SK-N-SH treated with all-trans-retinoic acid at 6 μM for 48 hours (cell line): ENCODE data around the gene ATF5.

Experiments
- ATAC-seq: fragments of 200-7000 bp; cut with Tn5 transposase; 3 replicates; pipeline ENCODE4 v1.9.1; 2020; ENCODE audit warnings: mild to moderate bottlenecking, moderate library complexity
- BACH2 ChIP-seq: fragments of 250-450 bp; sonication (Bioruptor Pico); IDR thresholded peaks from 2 replicates; pipeline ENCODE4 v1.9.0; 2021; ENCODE audit warnings: mild to moderate bottlenecking, borderline replicate concordance
- CREB5 ChIP-seq: fragments of 250-450 bp; sonication (Bioruptor Pico); IDR thresholded peaks from 2 replicates; pipeline ENCODE4 v1.5.1; 2020; ENCODE audit warnings: low read depth, mild to moderate bottlenecking, moderate library complexity
- CSDC2 ChIP-seq: fragments of 250-450 bp; sonication (Bioruptor Pico); IDR thresholded peaks from 2 replicates; pipeline ENCODE4 v1.5.0; 2020; ENCODE audit warnings: mild to moderate bottlenecking, moderate library complexity
- CSRNP3 ChIP-seq: fragments of 250-450 bp; sonication (Bioruptor Pico); IDR thresholded peaks from 2 replicates; pipeline ENCODE4 v1.5.1; 2021; ENCODE audit warnings: mild to moderate bottlenecking, moderate library complexity
- ESRRG ChIP-seq: fragments of 250-450 bp; sonication (Bioruptor Pico); IDR thresholded peaks from 2 replicates; pipeline ENCODE4 v1.6.1; 2021; ENCODE audit warnings: mild to moderate bottlenecking
- GLIS3 ChIP-seq: fragments of 250-450 bp; sonication (Bioruptor Pico); IDR thresholded peaks from 2 replicates; pipeline ENCODE4 v1.5.0; 2020; ENCODE audit warnings: mild to moderate bottlenecking, moderate library complexity
- ISL1 ChIP-seq: fragments of 250-450 bp; sonication (Bioruptor Pico); IDR thresholded peaks from 2 replicates; pipeline ENCODE4 v2.1.2; 2022; ENCODE audit warnings: mild to moderate bottlenecking, moderate library complexity
- OSR1 ChIP-seq: fragments of 250-450 bp; sonication (Bioruptor Pico); IDR thresholded peaks from 2 replicates; pipeline ENCODE4 v1.8.0; 2022; ENCODE audit warnings: moderate library complexity, mild to moderate bottlenecking, inconsistent platforms
- PATZ1 ChIP-seq: fragments of 250-450 bp; sonication (Bioruptor Pico); IDR thresholded peaks from 2 replicates; pipeline ENCODE4 v1.8.0; 2020; ENCODE audit warnings: mild to moderate bottlenecking, moderate library complexity, borderline replicate concordance
- POU6F1 ChIP-seq: fragments of 250-450 bp; sonication (Bioruptor Pico); IDR thresholded peaks from 2 replicates; pipeline ENCODE4 v1.8.0; 2021; ENCODE audit warnings: low read depth, mild to moderate bottlenecking, moderate library complexity, borderline replicate concordance
- PPARA ChIP-seq: fragments of 250-450 bp; sonication (Bioruptor Pico); IDR thresholded peaks from 2 replicates; pipeline ENCODE4 v1.5.0; 2020; ENCODE audit warnings: mild to moderate bottlenecking, borderline replicate concordance
- RARB ChIP-seq: fragments of 250-450 bp; sonication (Bioruptor Pico); IDR thresholded peaks from 2 replicates; pipeline ENCODE4 v1.8.0; 2021; ENCODE audit warnings: mild to moderate bottlenecking, moderate library complexity
- SNAI2 ChIP-seq: fragments of 250-450 bp; sonication (Bioruptor Pico); IDR thresholded peaks from 2 replicates; pipeline ENCODE4 v1.5.0; 2020; ENCODE audit warnings: mild to moderate bottlenecking, moderate library complexity
- TCF4 ChIP-seq: fragments of 250-450 bp; sonication (Bioruptor Pico); IDR thresholded peaks from 2 replicates; pipeline ENCODE4 v1.8.0; 2021; ENCODE audit warnings: mild to moderate bottlenecking, moderate library complexity, borderline replicate concordance
- TOX ChIP-seq: fragments of 250-450 bp; sonication (Bioruptor Pico); IDR thresholded peaks from 2 replicates; pipeline ENCODE4 v1.8.0; 2021; ENCODE audit warnings: mild to moderate bottlenecking, moderate library complexity, borderline replicate concordance
- TSHZ2 ChIP-seq: fragments of 250-450 bp; sonication (Bioruptor Pico); IDR thresholded peaks from 2 replicates; pipeline ENCODE4 v1.5.0; 2020; ENCODE audit warnings: mild to moderate bottlenecking, moderate library complexity
- ZC3H10 ChIP-seq: fragments of 250-450 bp; sonication (Bioruptor Pico); IDR thresholded peaks from 2 replicates; pipeline ENCODE4 v1.5.1; 2021; ENCODE audit warnings: mild to moderate bottlenecking, moderate library complexity
- ZFP3 ChIP-seq: fragments of 250-450 bp; sonication (Bioruptor Pico); IDR thresholded peaks from 2 replicates; pipeline ENCODE4 v1.5.0; 2020; ENCODE audit warnings: mild to moderate bottlenecking, moderate library complexity
- ZFP30 ChIP-seq: fragments of 450-650 bp; formaldehyde crosslinking; IDR thresholded peaks from 2 replicates; pipeline ENCODE4 v1.5.0; 2022; ENCODE audit warnings: mild to moderate bottlenecking, moderate library complexity
- ZNF565 ChIP-seq: fragments of 450-650 bp; formaldehyde crosslinking; conservative IDR thresholded peaks from 2 replicates; pipeline ENCODE4 v1.5.0; 2020; ENCODE audit warnings: low read depth, mild to moderate bottlenecking, moderate library complexity
- ZNF70 ChIP-seq: fragments of 450-650 bp; formaldehyde crosslinking; IDR thresholded peaks from 2 replicates; pipeline ENCODE4 v1.5.0; 2020; ENCODE audit warnings: mild to moderate bottlenecking, moderate library complexity
- ZNF8 ChIP-seq: fragments of 450-650 bp; formaldehyde crosslinking; IDR thresholded peaks from 2 replicates; pipeline ENCODE4 v1.5.0; 2020; ENCODE audit warnings: mild to moderate bottlenecking, moderate library complexity

The ATF5 gene

GRCh38 chr19:49950956-49951526, 22.0 kb downstream of the ATF5 start:
- no peak for TF ChIP-seq PATZ1
- no peak for TF ChIP-seq ISL1
- no peak for TF ChIP-seq SNAI2 (CRISPR knock-in tag)
- no peak for TF ChIP-seq OSR1 (CRISPR knock-in tag)
- no peak for TF ChIP-seq GLIS3
- TF ChIP-seq ZNF70 (CRISPR knock-in tag): no peak
- TF ChIP-seq, all 23 proteins: peak for 0
- no peak for ATAC-seq

- no peak for ATAC-seq
- TF ChIP-seq BACH2 (CRISPR knock-in tag) (no peak), RARB (CRISPR knock-in tag) (no peak), TOX (CRISPR knock-in tag) (no peak), SNAI2 (CRISPR knock-in tag) (no peak), CSDC2 (CRISPR knock-in tag) (no peak), TSHZ2 (CRISPR knock-in tag) (no peak), ZNF70 (CRISPR knock-in tag) (no peak), CREB5 (CRISPR knock-in tag) (no peak), PPARA (CRISPR knock-in tag) (no peak), ZNF8 (no peak), PATZ1 (no peak), TCF4 (CRISPR knock-in tag) (no peak), ZFP30 (CRISPR knock-in tag) (no peak), ESRRG (CRISPR knock-in tag) (no peak), ZFP3 (CRISPR knock-in tag) (no peak), GLIS3 (no peak), OSR1 (CRISPR knock-in tag) (no peak), ISL1 (no peak), CSRNP3 (CRISPR knock-in tag) (no peak)
Measured at GRCh38 chr19:49951806-49952478, 22.9 kb downstream of the ATF5 start.

GRCh38 chr19:49952479-49952836, 23.5 kb downstream of the ATF5 start:
- no peak for TF ChIP-seq RARB (CRISPR knock-in tag)
- TF ChIP-seq CSRNP3 (CRISPR knock-in tag): no peak
- TF ChIP-seq ZNF565 (CRISPR knock-in tag): no peak
- no peak for TF ChIP-seq BACH2 (CRISPR knock-in tag)
- TF ChIP-seq ISL1: no peak
- no peak for TF ChIP-seq POU6F1 (CRISPR knock-in tag)
- no peak for TF ChIP-seq ESRRG (CRISPR knock-in tag)
- TF ChIP-seq PPARA (CRISPR knock-in tag): no peak
- TF ChIP-seq TOX (CRISPR knock-in tag): no peak
- no peak for TF ChIP-seq ZC3H10 (CRISPR knock-in tag)
- no peak for ATAC-seq
